H1 (cell line): ENCODE data around the gene ELMOD2. TPM values are rescaled to one million over a fixed set of nuclear protein-coding genes. Genes with fewer than 3 reads are reported as not detected.

Experiments used
- KDM4A ChIP-seq: IDR thresholded peaks from one replicate; pipeline ENCODE4 v1.7.1; 2012; ENCODE audit warnings: low read depth, mild to moderate bottlenecking, moderate library complexity, low read length, inconsistent platforms; ENCODE audit not compliant: severe bottlenecking
- NANOG ChIP-seq: IDR thresholded peaks from 2 replicates; pipeline ENCODE4 v1.6.1; 2011; ENCODE audit warnings: low read length, low read depth, mild to moderate bottlenecking, inconsistent platforms; ENCODE audit not compliant: insufficient read depth, poor library complexity, severe bottlenecking
- RBBP5 ChIP-seq: IDR thresholded peaks from 2 replicates; pipeline ENCODE4 v1.7.1; 2012; ENCODE audit warnings: low read depth, mild to moderate bottlenecking, inconsistent platforms, low read length, moderate library complexity, borderline replicate concordance
- SP4 ChIP-seq: IDR thresholded peaks from 2 replicates; pipeline ENCODE4 v1.6.1; 2012; ENCODE audit warnings: low read length, inconsistent platforms
- SUZ12 ChIP-seq: fragments of 200-600 bp; sonication (generic); IDR thresholded peaks from 2 replicates; pipeline ENCODE4 v1.6.1; 2012; ENCODE audit warnings: mild to moderate bottlenecking, inconsistent platforms, low read length, moderate library complexity, mixed read lengths
- TAF7 ChIP-seq: optimal IDR thresholded peaks from 2 replicates; pipeline ENCODE3; 2011; ENCODE audit warnings: low read depth, mild to moderate bottlenecking, inconsistent platforms, low read length, moderate library complexity, borderline replicate concordance
- TEAD4 ChIP-seq: IDR thresholded peaks from 2 replicates; pipeline ENCODE4 v1.6.1; 2012; ENCODE audit warnings: low read depth, low read length, inconsistent platforms, mixed read lengths
- YY1 ChIP-seq: IDR thresholded peaks from 2 replicates; pipeline ENCODE4 v1.6.1; 2011; ENCODE audit warnings: low read depth, mild to moderate bottlenecking, low read length
- ZNF274 ChIP-seq: IDR thresholded peaks from 2 replicates; pipeline ENCODE4 v1.7.0; 2012; ENCODE audit warnings: low read length, borderline replicate concordance; ENCODE audit errors: extremely low read depth
- polyA plus RNA-seq, 7 experiments: library from polyadenylated mRNA; depleted of rRNA in 3 of 7; stranded (reverse) in 5 of 7; unstranded in 2 of 7; fragments of >200 nt in 5 of 7; fragments of 200-250 nt in 2 of 7; gene quantifications; 1 replicate in 5 of 7; 2 replicates in 1 of 7; 4 replicates in 1 of 7; pipeline versions ENCODE4 v1.2.1 to v1.2.3, GENCODE V29; 2011 to 2013; ENCODE audit warnings: missing spikeins in 2 of 7, mixed read lengths in 2 of 7
- total RNA-seq: library from RNA; stranded (reverse); fragmentation: NEBNext Ultra II Directional; extraction: Animal tissue kit (Norgen Biotek cat#: 25700); gene quantifications from 2 replicates; pipeline ENCODE4 v1.2.1, GENCODE V29; 2021
- TF ChIP-seq, protein P1 (sequence below): IDR thresholded peaks from 2 replicates; pipeline ENCODE4 v1.6.1; 2012; ENCODE audit warnings: inconsistent platforms

ELMOD2 gene
- total and polyA plus RNA-seq, 2 of the 8 experiments (the other 6 are each of a cell fraction or from before 2014, with no cell fraction given), result 6.6 to 27.9 TPM

DNA sequence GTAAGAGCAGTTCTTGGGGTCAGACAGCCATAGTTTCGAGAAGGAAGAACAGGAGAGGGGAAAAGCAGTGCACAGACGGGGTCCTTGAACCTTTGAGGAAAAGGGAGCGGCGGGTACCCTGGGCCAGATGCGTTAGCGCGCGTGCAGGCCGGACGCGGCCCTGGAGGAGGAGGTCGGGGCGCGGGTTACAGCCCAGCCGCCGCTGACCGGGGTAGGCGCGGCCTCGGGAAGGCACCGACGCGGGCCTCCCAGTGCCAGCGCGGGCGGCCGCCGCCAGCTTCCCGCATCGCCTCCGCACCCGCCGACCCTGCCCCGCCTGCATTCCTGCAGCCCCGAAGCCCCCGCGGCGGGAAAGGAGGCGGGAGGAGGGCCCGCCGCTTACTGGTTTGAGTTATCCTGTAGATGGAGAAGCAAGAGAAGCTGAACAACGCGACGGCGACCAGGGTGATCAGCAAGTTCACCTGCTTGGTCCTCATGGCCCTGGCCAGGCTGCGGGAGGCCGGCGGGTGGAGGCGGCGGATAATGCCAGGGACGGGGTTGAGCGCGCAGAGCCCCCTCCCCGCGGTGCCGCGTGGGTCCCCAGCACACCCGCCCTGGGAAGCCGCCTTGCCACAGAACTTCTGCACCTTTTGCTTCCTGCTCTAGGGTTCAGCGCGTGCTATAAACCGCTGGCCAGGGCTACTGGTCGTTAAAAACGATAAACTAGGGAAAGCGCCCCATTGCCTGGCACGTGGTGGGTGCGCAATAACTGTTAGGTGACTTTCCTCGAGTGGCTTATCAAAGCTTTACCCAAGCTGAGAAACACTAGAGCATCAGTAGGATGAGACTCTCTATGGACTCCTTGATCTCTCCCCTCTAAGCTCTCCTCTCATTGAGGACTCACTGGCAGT is 26.0 kb upstream of the ELMOD2 start, which contains the start of gene MGAT4D (continued):
- TF ChIP-seq NANOG, result no peak
- TF ChIP-seq, protein P1, sequence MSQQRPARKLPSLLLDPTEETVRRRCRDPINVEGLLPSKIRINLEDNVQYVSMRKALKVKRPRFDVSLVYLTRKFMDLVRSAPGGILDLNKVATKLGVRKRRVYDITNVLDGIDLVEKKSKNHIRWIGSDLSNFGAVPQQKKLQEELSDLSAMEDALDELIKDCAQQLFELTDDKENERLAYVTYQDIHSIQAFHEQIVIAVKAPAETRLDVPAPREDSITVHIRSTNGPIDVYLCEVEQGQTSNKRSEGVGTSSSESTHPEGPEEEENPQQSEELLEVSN, result peak; percentile 59; the same call in 1 of the 2 replicates
- TF ChIP-seq TAF7, result no peak
- no peak for TF ChIP-seq SP4
- TF ChIP-seq YY1, result no peak
- TF ChIP-seq RBBP5, result peak; percentile 25; the same call in 1 of the 2 replicates
- TF ChIP-seq SUZ12, result peak; percentile 85; the same call in 1 of the 2 replicates
- TF ChIP-seq TEAD4, result peak; percentile 76
- TF ChIP-seq KDM4A, result peak; percentile 77
- no peak for TF ChIP-seq ZNF274
